CD1c-positive myeloid dendritic cell (primary cell): ENCODE results near the gene RBP3.

ENCODE experiments used
- DNase-seq: peaks from one replicate; pipeline ENCODE4 v3.0.0-alpha.2; 2016; ENCODE audit errors: extremely low spot score

RBP3 gene

GRCh38 chr10:47318706-47319105 is 29.5 kb upstream of the RBP3 start:
- DNase-seq, result no peak

GRCh38 chr10:47319784-47320183 is 28.4 kb upstream of the RBP3 start:
- DNase-seq, result no peak

DNA sequence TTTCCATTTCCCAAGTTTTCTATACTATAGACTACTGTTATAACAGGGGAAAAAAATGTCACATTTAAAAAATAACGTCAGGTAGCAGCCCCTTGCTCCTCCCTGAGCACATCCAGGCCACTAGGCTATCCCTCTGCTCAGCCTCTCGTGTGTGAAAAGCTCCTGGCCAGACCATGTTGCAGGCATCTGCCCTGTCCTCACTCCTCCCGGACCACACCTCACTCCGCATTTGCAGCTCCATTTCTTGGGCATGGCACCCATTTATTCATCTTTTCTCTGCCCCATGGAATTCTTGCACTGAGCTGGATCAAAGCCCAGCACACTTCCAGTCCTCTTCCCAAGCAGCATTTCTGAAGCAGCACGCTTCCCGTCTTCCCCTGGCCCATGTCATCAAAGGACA is 27.4 kb upstream of the RBP3 start:
- DNase-seq, result no peak

DNA sequence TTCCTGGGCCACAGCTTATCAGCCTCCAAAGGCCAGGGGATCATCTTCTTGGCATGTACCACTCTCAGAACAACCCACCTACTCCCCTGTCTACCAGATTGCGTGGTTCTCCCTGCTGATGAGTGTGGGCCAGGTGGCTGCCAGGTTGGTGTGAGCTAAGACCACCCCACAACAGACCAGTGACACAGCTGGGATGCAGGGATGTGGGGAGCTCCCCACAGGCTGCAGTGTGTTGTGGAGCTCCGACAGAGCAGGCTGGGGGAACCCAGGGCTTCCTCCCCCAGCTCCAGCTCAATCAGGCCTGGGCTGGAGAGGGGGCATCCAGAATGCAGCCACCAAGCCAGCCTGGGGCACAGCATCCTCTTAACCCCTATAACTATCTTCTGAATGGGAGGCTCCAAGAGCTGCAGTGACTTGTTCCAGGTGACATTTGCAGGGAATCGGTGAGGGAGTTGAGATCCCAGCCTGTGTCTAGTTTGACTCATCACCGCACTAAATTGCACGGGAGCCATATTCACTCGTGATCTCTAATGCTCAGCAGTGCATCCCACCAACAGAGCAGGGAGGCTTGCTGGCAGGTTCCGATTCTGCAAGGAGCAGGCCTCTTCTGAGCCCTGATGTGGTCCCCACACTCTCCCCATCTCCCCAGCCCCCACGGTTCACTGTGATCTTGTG is 26.5 kb upstream of the RBP3 start:
- no peak for DNase-seq

DNA sequence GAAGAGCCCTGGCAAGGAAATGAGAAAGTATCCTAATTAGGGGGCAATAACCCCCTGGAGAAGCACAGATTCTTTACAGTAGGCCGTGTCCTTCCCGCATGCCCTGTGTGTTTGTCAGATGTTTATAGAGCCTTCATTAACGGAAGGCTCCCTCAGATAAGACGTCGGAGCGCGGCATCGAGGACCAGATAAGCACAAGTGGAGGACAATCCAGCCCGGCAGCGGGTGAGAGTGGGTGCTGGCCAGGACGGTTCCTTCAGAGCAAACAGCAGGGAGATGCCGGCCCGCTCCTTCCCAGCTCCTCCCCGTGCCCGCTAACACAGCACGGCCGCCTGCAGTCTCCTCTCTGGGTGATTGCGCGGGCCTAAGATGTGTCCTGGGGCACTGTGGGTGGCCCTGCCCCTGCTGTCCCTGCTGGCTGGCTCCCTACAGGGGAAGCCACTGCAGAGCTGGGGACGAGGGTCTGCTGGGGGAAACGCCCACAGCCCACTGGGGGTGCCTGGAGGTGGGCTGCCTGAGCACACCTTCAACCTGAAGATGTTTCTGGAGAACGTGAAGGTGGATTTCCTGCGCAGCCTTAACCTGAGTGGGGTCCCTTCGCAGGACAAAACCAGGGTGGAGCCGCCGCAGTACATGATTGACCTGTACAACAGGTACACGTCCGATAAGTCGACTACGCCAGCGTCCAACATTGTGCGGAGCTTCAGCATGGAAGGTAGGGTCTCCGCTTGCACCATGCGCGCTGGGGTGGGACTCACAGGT is 25.7 kb upstream of the RBP3 start, which contains the start of gene GDF2:
TSS of gene GDF2 (plus strand) at position 155 of the 762 bp plus-strand sequence. CDS start at position 370, 215 bp downstream.
- no peak for DNase-seq

- DNase-seq, result no peak
Measured at GRCh38 chr10:47323087-47323486, 25.1 kb upstream of the RBP3 start.

GRCh38 chr10:47323636-47324296 is 24.4 kb upstream of the RBP3 start:
- no peak for DNase-seq

GRCh38 chr10:47325303-47326291 is 22.6 kb upstream of the RBP3 start:
- no peak for DNase-seq

GRCh38 chr10:47326306-47326926 is 21.7 kb upstream of the RBP3 start:
- DNase-seq, result no peak

GRCh38 chr10:47326927-47327330 is 21.2 kb upstream of the RBP3 start:
- no peak for DNase-seq

DNA sequence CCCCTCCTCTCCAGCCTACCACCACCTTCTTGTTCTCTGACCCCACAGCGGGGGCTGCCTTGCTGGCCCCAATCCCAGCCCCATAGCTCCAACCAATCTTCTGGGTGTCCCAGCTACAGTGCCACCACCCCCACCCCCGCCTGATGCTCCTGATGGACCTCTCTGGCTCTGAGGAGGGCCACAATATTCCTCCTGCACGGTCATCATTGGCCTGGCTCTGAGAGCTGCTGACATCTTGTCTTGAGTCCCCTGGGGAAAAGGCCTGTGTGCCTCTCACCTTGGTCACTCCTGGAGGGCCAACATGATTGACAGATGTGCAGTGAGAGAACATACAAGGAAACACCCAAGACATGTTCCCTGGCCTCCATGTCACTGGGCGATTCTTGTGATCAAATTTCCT is 18.3 kb upstream of the RBP3 start:
- DNase-seq, result no peak

- DNase-seq, result no peak
Measured at GRCh38 chr10:47330366-47330765, 17.8 kb upstream of the RBP3 start.

DNA sequence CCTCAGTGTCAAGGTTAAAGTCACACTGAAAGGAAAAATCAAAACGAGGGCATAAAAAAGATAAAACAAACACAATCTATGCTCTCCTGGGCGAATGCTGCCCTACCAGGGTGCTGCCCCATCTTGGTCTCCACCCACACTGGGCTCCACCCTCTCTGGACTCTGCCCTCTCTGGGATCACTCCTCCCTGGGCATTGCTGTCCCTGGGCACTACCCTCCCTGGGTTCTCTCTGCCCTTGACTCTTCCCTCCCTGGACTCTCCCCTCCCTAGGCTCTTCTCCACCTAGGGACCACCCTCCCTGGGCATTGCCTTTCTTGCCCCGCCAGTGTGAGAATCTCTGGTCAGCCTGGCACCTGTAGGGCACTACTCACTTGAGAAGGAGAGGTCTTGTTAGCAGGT is 17.4 kb upstream of the RBP3 start:
- DNase-seq, result no peak

GRCh38 chr10:47331491-47331890 is 16.7 kb upstream of the RBP3 start:
- no peak for DNase-seq

- DNase-seq, result no peak
Measured at GRCh38 chr10:47331954-47332353, 16.2 kb upstream of the RBP3 start.

GRCh38 chr10:47332371-47332770 is 15.8 kb upstream of the RBP3 start:
- no peak for DNase-seq

GRCh38 chr10:47332946-47333345 is 15.2 kb upstream of the RBP3 start:
- DNase-seq, result no peak

DNA sequence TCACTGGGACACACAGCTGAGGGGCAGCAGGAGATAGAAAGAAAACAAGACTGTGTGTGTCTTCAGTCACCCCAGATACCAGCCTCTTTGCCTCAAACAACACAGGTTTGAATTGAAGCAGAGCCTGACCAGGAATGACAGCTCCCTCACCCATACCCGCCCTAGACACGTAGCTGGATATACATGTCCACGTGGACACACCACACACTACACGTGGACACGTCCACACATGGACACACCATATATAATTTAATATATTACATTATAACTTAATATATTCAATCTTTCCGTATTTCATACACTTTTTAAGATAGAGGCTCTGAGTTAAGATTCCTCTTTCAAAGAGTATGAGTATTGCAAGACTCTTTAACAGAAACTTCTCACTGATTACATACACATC is 14.6 kb upstream of the RBP3 start:
- DNase-seq, result no peak

GRCh38 chr10:47334466-47335295 is 13.5 kb upstream of the RBP3 start:
- DNase-seq, result no peak

DNA sequence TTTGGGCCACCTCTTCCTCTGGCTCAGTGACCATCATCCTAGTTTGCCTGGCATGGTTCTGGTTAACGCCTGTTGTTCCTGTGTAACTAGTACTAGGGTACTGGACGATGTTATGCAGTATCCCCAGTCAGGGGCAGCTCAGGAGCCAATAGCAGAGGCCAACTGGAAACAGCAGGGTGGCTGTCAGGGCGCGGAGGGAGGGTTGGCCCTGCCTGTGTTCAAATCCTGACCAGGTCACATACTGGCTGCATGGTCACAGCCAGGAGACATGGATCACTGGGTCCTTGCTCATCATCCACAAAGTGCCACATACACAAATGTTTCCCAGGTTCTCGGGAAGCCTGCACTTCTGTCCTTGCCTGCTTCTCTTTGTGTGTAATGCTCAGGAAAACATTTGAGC is 12.3 kb upstream of the RBP3 start:
- no peak for DNase-seq
